Stimulated activated CD4-positive, alpha-beta T cell treated with anti-CD3 and anti-CD28 coated beads, Interleukin-4, amount 100 ng/mL, for 4 hours (primary cell): ENCODE data around the gene REXO4.

Source experiments
- DNase-seq, 2 experiments: peaks; one replicate each; pipeline ENCODE4 v3.0.0-alpha.2; 2020

REXO4 gene

GRCh38 chr9:133449760-133450159 is 31.9 kb upstream of the REXO4 start:
- no peak for DNase-seq

- no peak for DNase-seq
Observed at GRCh38 chr9:133448487-133448972, 30.7 kb upstream of the REXO4 start.

GRCh38 chr9:133445293-133445969 is 27.6 kb upstream of the REXO4 start:
- DNase-seq, result no peak

- no peak for DNase-seq
Observed at GRCh38 chr9:133443982-133444381, 26.2 kb upstream of the REXO4 start.

GRCh38 chr9:133443248-133443647 is 25.4 kb upstream of the REXO4 start:
- no peak for DNase-seq

- DNase-seq, result no peak
Observed at GRCh38 chr9:133441571-133441970, 23.8 kb upstream of the REXO4 start.

- no peak for DNase-seq
Observed at GRCh38 chr9:133440874-133441273, 23.1 kb upstream of the REXO4 start.

GRCh38 chr9:133439337-133439736 is 21.5 kb upstream of the REXO4 start:
- no peak for DNase-seq

GRCh38 chr9:133437753-133438531 is 20.1 kb upstream of the REXO4 start:
- no peak for DNase-seq

GRCh38 chr9:133436681-133437080 is 18.9 kb upstream of the REXO4 start:
- DNase-seq, result no peak

- DNase-seq, result no peak
Observed at GRCh38 chr9:133433351-133433843, 15.6 kb upstream of the REXO4 start.

GRCh38 chr9:133430244-133430643 is 12.4 kb upstream of the REXO4 start:
- DNase-seq, result no peak

GRCh38 chr9:133429641-133430161 is 11.9 kb upstream of the REXO4 start:
- DNase-seq, result peak in 1 of 2 experiments; percentile 20

GRCh38 chr9:133429214-133429613 is 11.4 kb upstream of the REXO4 start:
- no peak for DNase-seq

- DNase-seq, result no peak
Observed at GRCh38 chr9:133428617-133429101, 10.8 kb upstream of the REXO4 start.

GRCh38 chr9:133427658-133428348 is 10.0 kb upstream of the REXO4 start:
- no peak for DNase-seq

- no peak for DNase-seq
Observed at GRCh38 chr9:133426011-133426410, 8.2 kb upstream of the REXO4 start.

- no peak for DNase-seq
Observed at GRCh38 chr9:133425049-133425632, 7.3 kb upstream of the REXO4 start.

GRCh38 chr9:133424187-133424586 is 6.4 kb upstream of the REXO4 start:
- DNase-seq, result no peak

- no peak for DNase-seq
Observed at GRCh38 chr9:133423216-133423615, 5.4 kb upstream of the REXO4 start.

- DNase-seq, result no peak
Observed at GRCh38 chr9:133421615-133422542, 4.1 kb upstream of the REXO4 start, which contains the start of gene ADAMTS13. Gene ADAMTS13, plus strand, starts transcription at chr9:133422367. Its CDS starts 77 bp downstream, at chr9:133422444.
